HG03520 (cell line): ENCODE data around the gene GTF2IRD1.
"Not testable (repeated sequence)": the region's sequence is repeated elsewhere in the genome, so short reads cannot be mapped to it uniquely, and the experiment has no call there.

Experiments
- ATAC-seq: cut with Tn5 transposase; IDR thresholded peaks from one replicate; pipeline ENCODE4 v1.9.1; 2021; ENCODE audit warnings: mild to moderate bottlenecking, moderate library complexity; ENCODE audit not compliant: unreplicated experiment

GTF2IRD1 gene

DNA sequence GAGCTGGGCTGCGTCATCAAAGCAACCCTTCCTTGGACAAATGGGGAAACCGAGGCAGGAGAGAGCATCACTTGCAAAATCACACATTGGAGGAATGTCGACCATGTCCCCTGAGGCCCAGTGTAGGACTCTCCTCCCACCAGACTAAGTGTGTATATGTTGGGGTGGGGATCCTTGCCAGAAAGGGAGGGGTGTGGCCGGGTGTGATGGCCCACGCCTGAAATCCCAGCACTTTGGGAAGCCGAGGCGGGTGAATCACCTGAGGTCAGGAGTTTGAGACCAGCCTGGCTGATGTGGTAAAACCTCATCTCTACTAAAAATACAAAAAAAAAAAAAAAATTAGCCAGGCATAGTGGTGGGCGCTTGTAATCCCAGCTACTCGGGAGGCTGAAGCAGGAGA is 23.3 kb upstream of the GTF2IRD1 start:
- not testable (repeated sequence) for ATAC-seq

DNA sequence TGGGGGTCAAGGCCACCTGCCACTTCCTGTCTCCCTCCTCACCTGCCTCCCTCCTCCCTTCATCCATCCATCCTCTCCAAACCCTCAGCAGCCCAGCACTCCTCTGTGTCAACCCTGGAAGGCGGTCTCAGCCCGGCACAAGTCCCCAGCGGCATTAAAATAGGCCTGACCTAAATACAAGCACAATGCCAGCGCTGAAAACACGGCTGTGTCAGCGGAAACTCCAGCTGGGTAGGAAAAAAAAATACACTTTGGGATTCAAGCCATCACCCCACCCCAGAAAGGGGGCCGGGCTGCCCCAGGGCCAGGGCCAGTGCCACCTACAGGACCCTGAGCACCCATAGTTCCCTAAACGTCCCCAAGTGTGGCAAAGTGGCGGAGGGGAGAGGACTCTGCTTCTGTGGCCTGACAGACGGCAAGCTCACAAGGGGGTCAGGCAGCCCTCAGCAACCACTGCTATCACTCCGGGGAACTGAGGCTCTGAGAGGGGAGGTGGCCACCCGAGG is 22.7 kb upstream of the GTF2IRD1 start:
- no peak for ATAC-seq

DNA sequence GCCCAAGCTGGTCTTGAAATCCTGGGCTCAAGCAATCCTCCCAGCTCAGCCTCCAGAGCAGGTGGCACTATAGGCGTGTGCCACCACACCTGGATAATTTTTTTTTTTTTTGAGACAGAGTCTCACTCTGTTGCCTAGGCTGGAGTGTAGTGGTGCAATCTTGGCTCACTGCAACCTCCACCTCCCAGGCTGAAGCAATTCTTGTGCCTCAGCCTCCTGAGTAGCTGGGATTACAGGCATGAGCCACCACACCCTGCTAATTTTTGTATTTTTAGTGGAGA is 16.5 kb upstream of the GTF2IRD1 start:
- ATAC-seq, result not testable (repeated sequence)

DNA sequence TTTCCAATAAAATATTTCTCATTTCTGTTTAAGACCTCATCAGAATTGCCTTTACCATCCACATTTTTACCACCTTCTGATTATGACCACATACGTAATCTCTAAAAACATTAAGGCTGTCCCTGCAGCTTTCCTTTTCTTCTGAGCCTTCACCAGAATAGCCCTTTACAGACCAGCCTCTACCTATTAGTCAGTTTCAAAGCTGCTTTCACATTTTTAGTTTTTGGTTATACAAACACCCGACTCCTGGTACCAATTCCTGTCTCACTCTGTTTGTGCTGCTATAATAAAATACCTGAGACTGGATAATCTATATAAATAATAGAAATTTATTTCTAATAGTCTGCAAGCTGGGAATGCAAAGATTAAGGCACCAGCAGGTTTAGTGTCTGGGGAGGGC is 15.4 kb upstream of the GTF2IRD1 start:
- no peak for ATAC-seq

DNA sequence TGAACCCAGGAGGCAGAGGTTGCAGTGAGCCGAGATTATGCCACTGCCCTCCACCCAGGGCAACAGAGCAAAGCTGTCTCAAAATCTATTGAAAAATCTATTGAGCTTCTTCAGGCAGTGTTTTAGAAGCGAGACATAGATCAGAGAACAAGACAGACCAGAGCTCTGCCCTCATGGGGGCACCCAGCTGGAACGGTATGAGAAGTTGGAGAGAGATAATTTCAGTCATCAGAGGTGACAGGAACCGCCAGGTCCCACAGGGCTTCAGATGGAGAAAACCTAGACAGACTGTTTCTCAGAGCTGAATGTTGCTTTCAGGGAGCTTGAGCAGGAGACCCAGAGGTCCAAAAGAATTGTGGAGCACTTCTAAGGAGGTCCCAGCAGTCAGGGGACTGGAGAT is 14.2 kb upstream of the GTF2IRD1 start:
- ATAC-seq, result no peak

DNA sequence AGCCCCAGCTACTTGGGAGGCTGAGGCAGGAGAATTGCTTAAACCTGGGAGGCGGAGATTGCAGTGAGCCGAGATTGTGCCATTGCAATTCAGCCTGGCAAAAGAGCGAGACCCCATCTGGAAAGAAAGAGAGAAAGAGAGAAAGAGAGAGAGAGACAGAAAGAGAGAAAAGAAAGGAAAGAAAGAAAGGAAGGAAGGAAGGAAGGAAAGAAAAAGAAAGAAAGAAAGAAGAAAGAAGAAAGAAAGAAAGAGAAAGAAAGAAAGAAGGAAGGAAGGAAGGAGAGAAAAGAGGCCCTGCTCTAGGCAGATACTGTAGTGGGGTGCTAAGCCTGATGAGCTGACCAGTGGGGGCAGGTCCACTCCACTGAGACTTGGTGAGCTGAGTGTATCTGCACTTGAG is 13.6 kb upstream of the GTF2IRD1 start:
- not testable (repeated sequence) for ATAC-seq

DNA sequence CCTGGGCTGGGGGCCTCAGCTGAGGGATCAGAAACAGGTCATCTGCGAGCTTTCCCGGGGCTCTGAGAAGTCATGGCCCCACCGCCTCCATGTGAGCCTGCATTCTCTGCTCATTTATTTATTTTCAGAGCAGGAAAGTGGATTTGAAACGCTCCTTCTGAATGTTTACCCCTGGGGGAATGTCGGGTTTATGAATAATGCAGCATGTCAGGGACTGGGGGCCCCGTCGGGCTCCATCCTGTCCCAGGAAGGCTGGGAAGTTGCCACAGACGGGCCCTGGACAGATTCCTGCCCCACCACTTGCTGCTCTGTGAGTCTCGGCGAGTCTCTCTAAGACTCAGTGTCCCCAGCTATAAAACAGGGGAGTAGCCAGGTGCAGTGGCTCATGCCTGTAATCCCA is 11.9 kb upstream of the GTF2IRD1 start:
- ATAC-seq, result no peak

DNA sequence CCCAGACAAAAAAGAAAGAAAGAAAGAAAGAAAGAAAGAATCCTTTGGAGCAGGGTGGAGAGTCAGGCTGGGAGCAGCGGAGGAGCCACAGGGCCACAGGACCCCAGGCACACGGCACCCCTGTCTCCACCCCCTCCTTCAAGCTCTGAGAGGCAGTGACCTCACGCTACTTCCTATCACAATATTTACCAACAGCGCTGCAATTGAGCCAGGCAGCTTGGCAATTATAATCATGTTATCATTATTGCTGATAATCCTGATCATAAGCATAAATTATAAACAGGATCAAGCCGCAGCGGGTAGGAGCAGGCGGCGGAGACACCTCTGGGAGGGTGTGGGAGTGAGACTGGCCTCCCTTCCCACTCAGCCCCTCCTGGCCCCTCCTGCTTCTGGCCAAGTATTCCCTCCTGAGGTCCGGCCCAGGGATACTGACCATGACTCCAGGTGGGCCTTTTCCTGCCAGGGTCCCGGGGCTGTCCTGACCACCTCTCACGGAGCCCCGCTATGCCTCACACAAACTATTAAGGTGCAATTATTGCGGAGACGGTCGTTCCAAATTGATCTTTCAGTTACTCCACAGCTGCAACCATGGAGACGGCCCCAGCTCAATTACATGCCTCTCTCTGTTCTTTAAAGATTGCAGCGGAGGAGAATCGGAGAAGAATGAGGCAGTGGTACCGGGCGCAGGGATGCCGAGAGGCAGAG is 10.0 kb upstream of the GTF2IRD1 start:
- ATAC-seq, result no peak

DNA sequence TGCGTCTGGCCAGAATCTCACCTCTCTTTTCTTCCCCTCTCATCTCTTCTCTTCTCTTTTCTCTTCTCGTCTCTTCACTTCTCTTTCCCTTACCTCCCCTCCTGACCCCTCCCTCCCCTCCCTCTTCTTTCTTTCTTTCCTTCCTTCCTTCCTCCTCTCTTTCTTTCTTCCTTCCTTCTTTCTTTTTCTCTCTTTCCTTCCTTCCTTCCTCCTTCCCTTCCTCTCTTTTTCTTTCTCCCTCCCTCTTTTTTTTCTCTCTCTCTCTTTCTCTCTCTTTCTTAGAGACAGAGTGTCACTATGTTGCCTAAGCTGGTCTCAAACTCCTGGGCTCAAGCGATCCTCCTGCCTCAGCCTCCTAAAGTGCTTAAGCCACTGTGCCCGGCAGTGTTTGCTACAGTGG is 4.6 kb upstream of the GTF2IRD1 start:
- ATAC-seq, result no peak

DNA sequence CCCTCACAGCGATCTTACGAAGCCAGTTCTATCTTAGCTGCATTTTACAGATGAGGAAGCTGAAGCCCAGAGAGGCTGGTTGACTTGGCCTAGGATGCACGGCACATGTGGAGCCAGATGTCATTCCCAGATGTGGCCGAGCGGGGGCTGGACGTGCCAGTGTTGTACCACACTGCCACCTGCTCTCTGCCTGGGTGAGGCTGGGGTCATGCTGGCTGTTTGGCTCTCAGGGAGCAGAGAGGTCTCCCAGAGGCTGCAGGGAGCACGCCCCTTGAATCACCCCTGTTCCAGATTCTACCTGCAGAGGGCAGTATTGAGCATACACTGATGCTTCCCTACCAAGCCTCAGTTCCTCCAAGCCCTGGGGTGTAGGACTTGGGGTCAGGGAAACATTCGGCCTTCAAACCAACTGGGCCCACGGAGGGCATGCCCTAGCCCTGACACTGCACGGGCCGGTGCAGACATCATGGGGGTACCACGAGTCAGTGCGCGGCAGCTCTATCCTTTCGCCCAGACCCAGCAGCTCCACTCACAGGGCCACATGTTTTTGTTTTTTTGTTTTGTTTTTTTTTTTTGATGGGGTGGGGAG is 3.8 kb upstream of the GTF2IRD1 start:
- no peak for ATAC-seq

DNA sequence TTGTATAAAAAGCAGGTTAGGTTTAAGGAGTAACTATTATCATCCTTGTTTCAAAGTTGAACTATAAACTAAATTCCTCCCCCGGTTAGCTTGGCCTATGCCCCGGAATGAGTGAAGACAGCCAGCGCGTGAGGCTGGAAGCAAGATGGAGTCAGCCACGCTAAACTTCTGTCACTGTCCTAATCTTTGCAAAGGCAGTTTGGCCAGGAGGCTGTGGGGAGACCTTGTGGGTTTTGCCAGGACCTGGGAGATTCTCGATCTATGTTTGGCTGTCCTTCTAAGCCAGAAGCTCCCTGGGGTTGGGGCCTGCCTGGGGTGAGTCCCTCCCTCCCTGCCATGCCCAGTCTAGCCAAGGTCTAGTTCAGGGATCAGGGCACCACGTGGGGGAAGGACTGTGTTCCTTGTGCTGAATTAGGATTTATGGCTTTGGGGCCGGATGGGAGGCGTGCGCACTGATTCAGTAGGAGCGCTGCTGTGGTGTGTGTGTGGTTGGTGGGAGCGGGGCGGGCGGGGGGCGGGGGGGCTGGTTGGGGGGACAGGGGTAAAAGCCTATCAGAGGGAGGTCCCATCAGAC is 871 bp upstream of the GTF2IRD1 start:
- no peak for ATAC-seq

DNA sequence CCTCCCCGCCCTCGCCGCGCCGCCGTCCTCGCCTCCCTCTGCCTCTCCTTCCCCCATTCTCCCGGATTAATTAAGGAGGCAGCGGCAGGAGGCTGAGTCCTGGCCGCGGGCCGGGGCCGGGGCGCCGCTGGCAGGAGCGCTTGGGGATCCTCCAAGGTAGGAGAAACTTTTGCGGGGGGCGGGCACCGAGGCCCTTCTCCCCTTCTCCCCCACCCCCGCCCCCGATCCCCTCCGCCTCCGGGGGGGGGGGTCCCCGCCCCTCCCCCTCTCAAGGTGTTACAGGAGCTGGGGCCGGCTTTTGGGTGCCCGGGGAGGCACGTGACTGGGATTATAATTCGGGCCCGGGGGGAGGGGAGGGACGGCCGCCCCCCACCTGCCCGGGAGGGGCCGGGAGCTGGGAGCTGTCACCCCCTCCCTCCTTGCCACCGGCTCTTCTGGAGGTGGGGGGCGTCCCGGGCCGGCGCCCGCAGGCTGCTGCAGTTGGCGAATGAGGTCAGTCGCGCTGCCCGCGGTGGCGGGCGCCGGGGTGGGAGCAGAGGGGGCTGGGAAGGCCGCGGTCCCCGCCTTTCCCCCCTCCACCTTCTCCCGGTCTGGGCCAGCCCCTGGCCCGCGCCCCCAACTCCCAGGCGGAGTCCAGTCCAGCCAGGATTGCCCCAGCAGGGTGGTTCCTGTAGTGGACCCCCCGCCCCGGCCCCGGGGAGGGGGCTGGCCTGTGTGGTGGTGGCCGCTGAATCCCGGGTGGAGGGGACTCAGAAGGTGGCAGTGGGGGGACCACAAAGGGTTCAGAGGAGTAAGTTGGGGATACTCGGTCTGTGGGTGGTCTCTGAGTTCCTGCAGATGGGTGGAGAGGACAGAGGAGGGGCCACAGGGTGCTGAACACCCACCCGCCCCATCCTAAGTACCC is 567 bp downstream of the GTF2IRD1 start:
- ATAC-seq, result no peak

DNA sequence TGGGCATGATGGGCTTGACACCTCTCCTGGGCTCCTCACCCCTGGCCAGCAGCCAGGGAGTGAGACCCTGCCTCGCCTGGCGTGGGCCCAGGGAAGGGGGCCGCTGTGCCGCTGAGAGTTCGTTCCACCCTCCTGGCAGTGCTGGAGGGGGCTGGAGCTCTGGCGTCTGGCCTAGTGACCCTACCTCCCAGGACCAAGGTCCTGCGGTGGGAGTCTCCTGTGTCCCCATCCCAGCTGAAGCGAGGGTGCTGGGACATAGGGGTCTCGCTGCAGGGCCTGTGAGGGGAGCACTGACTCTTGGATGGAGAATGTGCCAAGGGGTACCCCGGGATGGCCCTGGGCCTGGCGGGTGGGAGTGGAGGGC is 1.2 kb downstream of the GTF2IRD1 start:
- no peak for ATAC-seq

DNA sequence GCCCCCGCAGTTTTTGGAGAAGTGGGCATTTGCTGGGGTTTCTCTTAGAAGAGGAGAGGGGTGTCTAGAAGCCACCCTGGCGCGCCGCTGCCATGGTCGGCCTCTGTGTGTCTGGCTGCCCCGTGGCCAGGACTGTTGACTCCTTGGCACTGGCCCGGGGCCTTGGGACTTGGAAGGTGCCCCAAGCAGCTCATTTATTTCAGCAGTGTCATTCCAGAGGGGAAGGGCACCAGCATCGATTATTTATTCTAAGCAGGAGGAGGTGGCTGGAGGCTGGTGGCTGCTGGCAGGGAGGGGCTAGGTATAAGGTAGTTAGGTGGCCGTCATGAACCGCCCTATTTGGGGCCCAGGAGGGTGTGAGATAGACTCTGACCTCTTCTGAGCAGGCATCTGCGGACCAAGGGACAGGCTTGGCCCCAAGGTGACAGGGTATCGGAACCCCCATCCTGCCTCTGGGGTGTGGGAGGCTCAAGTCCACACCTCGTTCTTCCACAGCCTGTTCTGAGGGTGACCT is 1.6 kb downstream of the GTF2IRD1 start:
- ATAC-seq, result no peak

DNA sequence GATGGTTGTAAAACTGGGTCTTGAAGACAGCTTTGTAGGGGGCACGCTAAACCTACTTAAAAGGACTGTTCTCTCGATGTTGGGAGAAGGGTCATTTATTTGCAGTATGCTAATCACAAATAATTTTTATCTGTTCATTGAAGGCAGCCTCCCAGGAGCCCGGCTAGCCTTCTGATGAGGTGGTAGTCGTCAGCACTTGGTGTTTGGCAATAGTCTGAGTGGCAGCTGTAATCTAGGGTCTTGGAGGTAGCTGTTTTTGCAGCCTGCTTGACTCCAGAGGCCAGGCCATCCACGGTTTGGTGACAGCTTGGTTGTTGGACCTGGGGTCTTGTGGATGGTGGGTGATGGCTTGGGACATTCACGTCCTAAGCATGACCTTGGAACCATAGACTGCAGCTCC is 2.2 kb downstream of the GTF2IRD1 start:
- no peak for ATAC-seq

DNA sequence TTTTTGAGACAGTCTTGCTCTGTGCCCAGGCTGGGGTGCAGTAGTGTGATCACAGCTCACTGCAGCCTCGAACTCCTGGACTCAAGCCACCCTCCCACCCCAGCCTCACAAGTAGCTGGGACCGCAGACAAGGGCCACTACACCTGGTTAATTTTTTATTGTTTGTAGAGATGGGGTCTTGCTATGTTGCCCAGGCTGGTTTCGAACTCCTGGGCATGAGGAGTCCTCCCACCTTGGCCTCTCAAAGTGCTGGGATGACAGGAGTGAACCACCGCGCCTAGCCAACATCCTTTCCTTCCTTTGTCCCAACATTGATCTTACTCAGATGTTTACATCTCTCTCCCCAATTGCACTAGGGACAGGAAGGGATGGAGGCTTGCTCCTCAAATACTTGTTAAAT is 3.3 kb downstream of the GTF2IRD1 start:
- ATAC-seq, result no peak

DNA sequence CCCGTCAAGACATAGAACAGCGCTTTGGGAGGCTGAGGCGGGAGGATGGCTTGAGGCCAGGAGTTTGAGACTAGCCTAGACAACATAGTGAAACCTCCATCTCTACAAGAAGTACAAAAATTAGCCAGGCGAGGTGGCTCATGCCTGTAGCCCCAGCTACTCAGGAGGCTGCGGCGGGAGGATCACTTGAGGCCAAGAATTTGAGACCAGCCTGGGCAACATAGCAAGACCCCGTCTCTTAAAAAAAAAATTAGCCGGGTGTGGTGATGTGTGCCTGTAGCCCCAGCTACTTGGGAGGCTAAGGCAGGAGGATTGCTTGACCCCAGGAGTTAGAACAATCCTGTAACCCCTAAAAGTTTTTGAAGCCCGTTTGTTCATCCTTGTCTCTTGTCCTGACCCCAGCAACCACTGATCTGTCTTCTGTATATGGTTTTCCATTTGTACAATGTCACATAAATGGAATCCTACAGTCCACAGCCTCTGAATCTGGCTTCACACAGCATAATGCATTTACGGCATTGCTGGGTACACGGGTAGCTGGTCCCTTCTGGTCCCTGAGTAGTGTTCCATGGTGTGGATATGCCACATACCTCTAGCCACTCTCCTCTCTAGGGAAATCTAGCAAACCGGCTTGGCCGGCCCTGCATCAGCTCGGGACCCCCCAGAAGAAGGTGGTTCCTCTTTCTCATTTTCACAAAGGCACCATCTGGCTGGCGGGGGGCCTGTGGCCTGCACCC is 8.4 kb downstream of the GTF2IRD1 start:
- no peak for ATAC-seq

DNA sequence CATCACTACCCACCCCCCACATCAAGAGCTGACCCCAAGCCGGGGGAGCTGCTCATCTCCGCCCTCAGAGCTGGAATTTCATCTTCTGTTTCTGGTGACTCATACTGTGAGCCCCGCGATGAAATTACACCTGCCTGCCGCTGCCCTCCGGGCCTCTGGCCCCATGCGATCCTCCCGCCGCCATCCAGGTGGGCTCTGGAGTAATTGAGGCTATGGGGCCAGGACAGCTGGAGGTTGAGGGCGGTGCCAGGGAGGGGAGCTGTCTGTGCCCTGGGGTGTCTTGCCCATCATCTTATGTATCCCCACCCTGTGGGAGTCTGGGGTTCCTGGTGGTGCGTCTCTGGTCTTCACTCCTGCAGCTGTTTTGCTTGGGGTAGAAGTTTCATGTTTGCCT is 9.0 kb downstream of the GTF2IRD1 start:
- ATAC-seq, result no peak

DNA sequence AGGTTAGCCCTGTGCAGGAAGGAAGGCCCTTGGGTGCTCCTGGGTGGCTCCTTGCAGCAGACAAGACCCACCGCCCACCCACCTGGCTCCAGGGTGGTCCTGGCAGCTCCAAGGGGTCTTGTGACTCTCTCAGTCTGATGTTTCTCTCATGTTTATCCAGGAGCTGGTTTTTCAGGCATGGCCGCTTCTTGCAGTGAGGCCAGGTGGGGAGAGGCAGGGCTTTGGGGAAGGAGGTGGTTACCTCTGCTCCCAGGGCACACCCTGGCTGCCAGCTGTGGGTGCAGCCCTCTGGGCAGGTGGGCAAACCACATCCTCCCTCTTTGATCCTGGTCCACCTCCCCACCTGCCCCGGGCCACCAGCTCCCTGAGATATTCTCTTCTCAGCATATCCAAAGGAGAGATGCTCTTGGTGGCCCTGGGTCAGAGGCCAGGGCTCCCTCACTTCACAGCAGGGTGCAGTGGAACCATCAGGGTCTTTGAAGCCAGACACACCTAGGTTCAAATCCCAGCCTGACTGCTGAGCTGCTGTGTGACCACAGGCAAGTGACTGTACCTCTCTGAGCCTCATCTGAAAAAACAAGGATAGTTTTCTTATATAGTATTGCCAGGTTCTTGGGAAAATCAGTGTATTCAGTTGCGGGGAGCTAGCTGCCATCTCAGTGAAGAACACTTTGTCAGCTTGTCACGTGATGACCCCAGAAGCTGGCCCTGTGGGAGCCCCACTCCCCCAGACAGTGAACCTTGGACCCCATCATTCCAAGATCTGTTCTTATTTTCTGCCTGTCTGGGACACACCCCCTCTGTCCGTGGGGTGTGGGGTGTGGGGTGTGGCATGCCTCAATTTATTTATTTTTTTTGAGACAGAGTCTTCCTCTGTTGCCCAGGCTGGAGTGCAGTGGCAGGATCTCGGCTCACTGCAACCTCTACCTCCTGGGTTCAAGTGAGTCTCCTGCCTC is 11.5 kb downstream of the GTF2IRD1 start:
- ATAC-seq, result no peak
